HepG2 (cell line): ENCODE measurements around the gene NTN4. TPM values are rescaled to one million over a fixed set of nuclear protein-coding genes. Genes with fewer than 3 reads are reported as not detected.

ENCODE experiments used
- ATAC-seq: fragments of 200-7000 bp; cut with Tn5 transposase; 3 replicates; pipeline ENCODE4 v1.9.1; 2020; ENCODE audit warnings: mild to moderate bottlenecking, moderate library complexity
- BruUV-seq: library from RNA; stranded (reverse); fragments of 400-500 nt; replicated peaks from 2 replicates; lab custom pipeline; 2021; lab: Mats Ljungman, UMichigan
- CTCF ChIA-PET: fragments of 300-600 bp; formaldehyde crosslinking; extraction: SDS; loops from one replicate; lab custom pipeline; 2021; ENCODE audit warnings: low total read pairs, inconsistent platforms, low intra/inter-chr PET ratio; lab: Yijun Ruan, JAX
- POLR2A ChIA-PET: fragments of 350-600 bp; sonication (Branson Sonifier 250); formaldehyde crosslinking; loops from one replicate; lab custom pipeline; 2020; ENCODE audit warnings: antibody characterized with exemption, inconsistent platforms; lab: Yijun Ruan, JAX
- DNase-seq: peaks from one replicate; pipeline ENCODE4 v3.0.0-alpha.2; 2015; ENCODE audit warnings: low spot score
- FAIRE-seq: peaks from 3 replicates; lab custom pipeline; 2011; peaks lifted over from hg19 to GRCh38; lab: Jason Lieb, UNC
- H2AFZ ChIP-seq: one replicate; pipeline ENCODE4 v1.6.1; 2011; ENCODE audit warnings: low read length, inconsistent platforms
- H3K27ac ChIP-seq: fragments of 300-600 bp; 3 replicates; pipeline ENCODE4 v1.8.0; 2011; ENCODE audit warnings: mixed run types, mild to moderate bottlenecking, mixed read lengths, low read length, inconsistent platforms; ENCODE audit not compliant: insufficient read depth; ENCODE audit errors: extremely low read length
- H3K27me3 ChIP-seq, 2 experiments: fragments of 200-600 bp in 1 of 2; 2 replicates in 1 of 2; 3 replicates in 1 of 2; pipeline versions ENCODE4 v1.6.0 to v1.8.0; 2011; ENCODE audit warnings: low read length in 2 of 2, mild to moderate bottlenecking in 2 of 2, moderate library complexity in 2 of 2, inconsistent platforms in 1 of 2; ENCODE audit not compliant: insufficient read depth in 2 of 2, control insufficient read depth in 1 of 2
- H3K36me3 ChIP-seq, 2 experiments: fragments of 200-600 bp in 1 of 2; replicated peaks in 1 of 2; 2 replicates in 1 of 2; 3 replicates in 1 of 2; pipeline versions ENCODE4 v1.5.1 to v1.8.0; 2011; ENCODE audit warnings: low read length in 2 of 2, inconsistent platforms in 1 of 2; ENCODE audit not compliant: insufficient read depth in 2 of 2, control insufficient read depth in 1 of 2
- H3K4me1 ChIP-seq: 2 replicates; pipeline ENCODE4 v1.5.1; 2012; ENCODE audit warnings: low read length, inconsistent platforms; ENCODE audit not compliant: insufficient read depth
- H3K4me2 ChIP-seq: 2 replicates; pipeline ENCODE4 v1.6.0; 2011; ENCODE audit warnings: low read depth, low read length, inconsistent platforms
- H3K4me3 ChIP-seq, 3 experiments: fragments of 200-600 bp in 1 of 3; sonication (generic), shearing (Covaris generic) in 1 of 3; replicated peaks in 1 of 3; 2 replicates each; pipeline ENCODE4 v1.5.1; 2011 to 2016; ENCODE audit warnings: low read length in 3 of 3, inconsistent platforms in 2 of 3, low read depth in 2 of 3, mild to moderate bottlenecking in 2 of 3, control low read depth in 1 of 3, mixed read lengths in 1 of 3; ENCODE audit not compliant: insufficient read depth in 1 of 3
- H3K79me2 ChIP-seq: one replicate; pipeline ENCODE4 v1.6.1; 2011; ENCODE audit warnings: low read length, inconsistent platforms; ENCODE audit not compliant: insufficient read depth
- H3K9ac ChIP-seq: 2 replicates; pipeline ENCODE4 v1.6.0; 2011; ENCODE audit warnings: mild to moderate bottlenecking, low read depth, low read length, inconsistent platforms; ENCODE audit not compliant: insufficient read depth
- H3K9me3 ChIP-seq: 2 replicates; pipeline ENCODE4 v1.5.1; 2012; ENCODE audit warnings: mild to moderate bottlenecking, low read length
- H4K20me1 ChIP-seq: 2 replicates; pipeline ENCODE4 v1.6.0; 2011; ENCODE audit warnings: inconsistent platforms, mild to moderate bottlenecking, low read length, moderate library complexity; ENCODE audit not compliant: insufficient read depth
- CBX2 ChIP-seq, 2 experiments: fragments of 200-600 bp in 1 of 2; sonication (generic); formaldehyde crosslinking in 1 of 2; IDR thresholded peaks; 2 replicates each; pipeline versions ENCODE4 v1.7.0 to v1.8.1; 2018 to 2022; ENCODE audit warnings: low read depth in 2 of 2, low read length in 1 of 2, mild to moderate bottlenecking in 1 of 2, missing genetic modification reagents in 1 of 2
- CBX5 ChIP-seq: sonication (generic); formaldehyde crosslinking; IDR thresholded peaks from 2 replicates; pipeline ENCODE4 v1.4.0; 2020; ENCODE audit warnings: missing genetic modification reagents, borderline replicate concordance
- HINFP ChIP-seq: sonication (generic); formaldehyde crosslinking; IDR thresholded peaks from 2 replicates; pipeline ENCODE4 v1.4.0; 2020; ENCODE audit warnings: low read depth, mild to moderate bottlenecking, missing genetic modification reagents
- HOXA7 ChIP-seq: sonication (generic); formaldehyde crosslinking; IDR thresholded peaks from 2 replicates; pipeline ENCODE4 v1.8.1; 2022; ENCODE audit warnings: mild to moderate bottlenecking, missing genetic modification reagents, moderate library complexity
- KLF16 ChIP-seq, 2 experiments: sonication (generic) in 1 of 2; formaldehyde crosslinking in 1 of 2; IDR thresholded peaks; 2 replicates each; pipeline versions ENCODE4 v1.6.1 to v1.8.0; 2016 to 2023; ENCODE audit warnings: missing genetic modification reagents in 2 of 2, missing compliant biosample characterization in 1 of 2
- MIER3 ChIP-seq: IDR thresholded peaks from 2 replicates; pipeline ENCODE4 v1.6.1; 2016; ENCODE audit warnings: missing compliant biosample characterization, borderline replicate concordance
- SALL2 ChIP-seq: sonication (generic); formaldehyde crosslinking; IDR thresholded peaks from 2 replicates; pipeline ENCODE4 v1.8.1; 2023; ENCODE audit warnings: mild to moderate bottlenecking, missing genetic modification reagents, inconsistent platforms
- ZNF296 ChIP-seq: sonication (generic); formaldehyde crosslinking; conservative IDR thresholded peaks from 2 replicates; pipeline ENCODE4 v1.5.0; 2020; ENCODE audit warnings: mild to moderate bottlenecking, missing genetic modification reagents
- WGBS: methylation state at CpG from one replicate; pipeline ENCODE4 v1.1.6; 2017; ENCODE audit warnings: low lambda C conversion rate; 5-methylcytosine and 5-hydroxymethylcytosine counted together
- in situ Hi-C: cut with HindIII; loops from 2 replicates; pipeline ENCODE4 v1.10.0; 2017; ENCODE audit warnings: low pct_unique_long_range_greater_than_20kb; ENCODE audit not compliant: extremely low pct_ligation_motif_present
- intact Hi-C: fragments of 100-400 bp; cut with micrococcal nuclease; formaldehyde crosslinking; loops from one replicate; pipeline ENCODE4 v1.10.0; 2022; ENCODE audit not compliant: unreplicated experiment
- polyA plus RNA-seq, 8 experiments: library from polyadenylated mRNA; depleted of rRNA in 3 of 8; stranded (reverse) in 7 of 8; unstranded in 1 of 8; fragments of >200 nt; fragmentation: Illumina TruSeq in 4 of 8; extraction: Trizol in 4 of 8; gene quantifications; 2 replicates each; pipeline versions ENCODE4 v1.2.1 to v1.2.3, GENCODE V29; 2011 to 2016; ENCODE audit warnings: low read depth in 4 of 8, missing spikeins in 1 of 8, mixed read lengths in 1 of 8; ENCODE audit not compliant: insufficient read depth in 1 of 8
- total RNA-seq, 5 experiments: library from RNA; depleted of rRNA; stranded (reverse); fragments of >200 nt; fragmentation: Illumina TruSeq; extraction: Trizol; gene quantifications; 2 replicates each; pipeline ENCODE4 v1.2.3, GENCODE V29; 2016; ENCODE audit warnings: low read depth in 1 of 5
- TF ChIP-seq, protein P1 (sequence below): sonication (generic); formaldehyde crosslinking; IDR thresholded peaks from 2 replicates; pipeline ENCODE4 v1.9.0; 2021; ENCODE audit warnings: mild to moderate bottlenecking, missing genetic modification reagents

NTN4 gene
- total and polyA plus RNA-seq, 2 of the 13 experiments (the other 11 are each of a cell fraction or from before 2014, with no cell fraction given), result 7.8 to 11.5 TPM

DNA sequence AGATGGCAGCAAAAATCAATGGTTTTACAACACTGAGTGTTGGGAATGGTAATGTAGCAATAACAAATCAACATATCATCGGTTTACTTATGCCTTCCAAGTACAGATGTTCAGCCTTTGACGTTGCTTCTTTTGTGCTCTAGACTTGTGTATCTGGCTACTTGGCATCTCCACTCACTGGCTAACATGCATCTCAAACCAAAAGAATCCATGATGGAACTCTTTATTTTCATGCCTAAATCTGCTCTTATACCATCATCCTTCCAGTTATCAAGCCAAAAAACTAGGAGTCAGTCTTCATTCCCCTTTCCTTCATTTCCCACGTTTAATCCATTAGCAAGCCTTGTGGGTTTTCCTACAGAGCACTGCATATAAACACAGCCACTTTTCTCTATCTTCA lies 150.0 kb downstream of the NTN4 start (continued):
- TF ChIP-seq, protein P1, sequence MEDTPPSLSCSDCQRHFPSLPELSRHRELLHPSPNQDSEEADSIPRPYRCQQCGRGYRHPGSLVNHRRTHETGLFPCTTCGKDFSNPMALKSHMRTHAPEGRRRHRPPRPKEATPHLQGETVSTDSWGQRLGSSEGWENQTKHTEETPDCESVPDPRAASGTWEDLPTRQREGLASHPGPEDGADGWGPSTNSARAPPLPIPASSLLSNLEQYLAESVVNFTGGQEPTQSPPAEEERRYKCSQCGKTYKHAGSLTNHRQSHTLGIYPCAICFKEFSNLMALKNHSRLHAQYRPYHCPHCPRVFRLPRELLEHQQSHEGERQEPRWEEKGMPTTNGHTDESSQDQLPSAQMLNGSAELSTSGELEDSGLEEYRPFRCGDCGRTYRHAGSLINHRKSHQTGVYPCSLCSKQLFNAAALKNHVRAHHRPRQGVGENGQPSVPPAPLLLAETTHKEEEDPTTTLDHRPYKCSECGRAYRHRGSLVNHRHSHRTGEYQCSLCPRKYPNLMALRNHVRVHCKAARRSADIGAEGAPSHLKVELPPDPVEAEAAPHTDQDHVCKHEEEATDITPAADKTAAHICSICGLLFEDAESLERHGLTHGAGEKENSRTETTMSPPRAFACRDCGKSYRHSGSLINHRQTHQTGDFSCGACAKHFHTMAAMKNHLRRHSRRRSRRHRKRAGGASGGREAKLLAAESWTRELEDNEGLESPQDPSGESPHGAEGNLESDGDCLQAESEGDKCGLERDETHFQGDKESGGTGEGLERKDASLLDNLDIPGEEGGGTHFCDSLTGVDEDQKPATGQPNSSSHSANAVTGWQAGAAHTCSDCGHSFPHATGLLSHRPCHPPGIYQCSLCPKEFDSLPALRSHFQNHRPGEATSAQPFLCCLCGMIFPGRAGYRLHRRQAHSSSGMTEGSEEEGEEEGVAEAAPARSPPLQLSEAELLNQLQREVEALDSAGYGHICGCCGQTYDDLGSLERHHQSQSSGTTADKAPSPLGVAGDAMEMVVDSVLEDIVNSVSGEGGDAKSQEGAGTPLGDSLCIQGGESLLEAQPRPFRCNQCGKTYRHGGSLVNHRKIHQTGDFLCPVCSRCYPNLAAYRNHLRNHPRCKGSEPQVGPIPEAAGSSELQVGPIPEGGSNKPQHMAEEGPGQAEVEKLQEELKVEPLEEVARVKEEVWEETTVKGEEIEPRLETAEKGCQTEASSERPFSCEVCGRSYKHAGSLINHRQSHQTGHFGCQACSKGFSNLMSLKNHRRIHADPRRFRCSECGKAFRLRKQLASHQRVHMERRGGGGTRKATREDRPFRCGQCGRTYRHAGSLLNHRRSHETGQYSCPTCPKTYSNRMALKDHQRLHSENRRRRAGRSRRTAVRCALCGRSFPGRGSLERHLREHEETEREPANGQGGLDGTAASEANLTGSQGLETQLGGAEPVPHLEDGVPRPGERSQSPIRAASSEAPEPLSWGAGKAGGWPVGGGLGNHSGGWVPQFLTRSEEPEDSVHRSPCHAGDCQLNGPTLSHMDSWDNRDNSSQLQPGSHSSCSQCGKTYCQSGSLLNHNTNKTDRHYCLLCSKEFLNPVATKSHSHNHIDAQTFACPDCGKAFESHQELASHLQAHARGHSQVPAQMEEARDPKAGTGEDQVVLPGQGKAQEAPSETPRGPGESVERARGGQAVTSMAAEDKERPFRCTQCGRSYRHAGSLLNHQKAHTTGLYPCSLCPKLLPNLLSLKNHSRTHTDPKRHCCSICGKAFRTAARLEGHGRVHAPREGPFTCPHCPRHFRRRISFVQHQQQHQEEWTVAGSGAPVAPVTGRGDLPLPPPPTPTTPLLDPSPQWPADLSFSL (CRISPR knock-in tag), result no peak

DNA sequence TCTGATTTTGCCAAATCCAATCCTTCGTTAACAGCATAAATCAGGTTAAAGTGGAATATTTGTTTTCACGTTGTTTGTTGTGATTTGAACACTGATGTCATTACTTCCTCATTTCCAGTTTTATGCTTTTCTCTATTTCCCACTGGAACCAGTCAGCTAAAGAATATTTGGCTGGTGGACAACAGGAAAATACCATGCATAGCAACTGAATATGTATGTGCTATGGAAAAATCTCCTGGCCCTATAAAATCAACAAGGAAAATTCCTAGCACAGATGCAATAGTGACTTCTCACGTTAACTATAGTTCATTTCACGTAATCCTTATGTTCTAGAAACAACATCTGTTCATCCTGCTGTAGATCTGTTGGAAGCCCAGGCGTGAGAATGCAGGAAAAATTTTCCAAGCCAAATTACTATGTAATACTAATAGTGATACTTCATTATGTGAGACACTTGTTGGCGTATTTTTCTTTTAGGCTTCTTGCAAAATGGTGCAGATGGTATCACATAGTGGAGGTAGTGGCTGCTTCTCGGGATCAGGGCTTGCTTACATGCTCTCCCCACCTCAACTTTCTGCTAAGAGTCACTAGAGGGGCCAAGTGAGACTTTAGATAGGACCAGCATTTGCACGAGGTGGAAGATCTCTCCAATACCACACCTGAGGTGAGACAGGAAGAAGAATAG lies 153.0 kb downstream of the NTN4 start:
- intact Hi-C loops (no loop called here), in situ Hi-C loops (no loop called here)
- Histone ChIP-seq H3K4me3 (no peak overlapping the region), H3K36me3 (no peaks in the 10 kb centered on the region), H3K79me2 (no peaks in the 10 kb centered on the region), H3K27me3 (no peaks in the 10 kb centered on the region; a peak in 1 of 5 replicates), H3K27ac (no peak overlapping the region), H3K4me2 (no peak overlapping the region), H3K9ac (no peak overlapping the region), H2AFZ (no peak overlapping the region), H4K20me1 (no peaks in the 10 kb centered on the region), H3K4me1 (peaks cover 37% of the 10 kb centered on the region), H3K9me3 (no peaks in the 10 kb centered on the region)
- WGBS, result 53% methylated on average over 8 of the region's 8 CpGs
- BruUV-seq, result no TSS peak
- ATAC-seq, result no peak
- POLR2A ChIA-PET, result no interaction called here
- DNase-seq, result no peak
- CTCF ChIA-PET, result no interaction called here
- FAIRE-seq, result no peak
- no peak for TF ChIP-seq ZNF296
- TF ChIP-seq CBX5 (CRISPR knock-in tag), result no peak
- TF ChIP-seq CBX2 (IDR thresholded peaks at IDR 0.05; ENCODE audit: low read depth, low read length), result no peak
- no peak for TF ChIP-seq CBX2 (CRISPR knock-in tag; IDR thresholded peaks at IDR 0.05; ENCODE audit: low read depth)
- no peak for TF ChIP-seq SALL2 (CRISPR knock-in tag)
- TF ChIP-seq MIER3 (CRISPR knock-in tag), result no peak
- TF ChIP-seq KLF16 (CRISPR knock-in tag; IDR thresholded peaks at IDR 0.05), result no peak
- no peak for TF ChIP-seq HOXA7
- no peak for TF ChIP-seq HINFP (CRISPR knock-in tag)
